Gastrocnemius medialis (tissue), 4 donors: Measurements from ENCODE around the gene LPAR3.

Experiments used
- POLR2A ChIP-seq, 2 donors: fragments of 450-650 bp; IDR thresholded peaks; one replicate each; pipeline ENCODE4 v1.6.1; 2017; ENCODE audit warnings: antibody characterized with exemption in 2 of 2, mild to moderate bottlenecking in 2 of 2, moderate library complexity in 2 of 2
- TF ChIP-seq, protein P1 (sequence below), 5 experiments: fragments of 450-650 bp in 3 of 5; fragments of 200-600 bp in 2 of 5; sonication (generic) in 2 of 5; IDR thresholded peaks in 4 of 5; conservative IDR thresholded peaks in 1 of 5; 1 replicate in 4 of 5; 2 replicates in 1 of 5; pipeline ENCODE4 v1.5.1; 2016 to 2019; ENCODE audit warnings: antibody characterized with exemption in 5 of 5, mild to moderate bottlenecking in 3 of 5, moderate library complexity in 3 of 5

- no peak for TF ChIP-seq POLR2A (IDR thresholded peaks at IDR 0.05)
- TF ChIP-seq, protein P1, sequence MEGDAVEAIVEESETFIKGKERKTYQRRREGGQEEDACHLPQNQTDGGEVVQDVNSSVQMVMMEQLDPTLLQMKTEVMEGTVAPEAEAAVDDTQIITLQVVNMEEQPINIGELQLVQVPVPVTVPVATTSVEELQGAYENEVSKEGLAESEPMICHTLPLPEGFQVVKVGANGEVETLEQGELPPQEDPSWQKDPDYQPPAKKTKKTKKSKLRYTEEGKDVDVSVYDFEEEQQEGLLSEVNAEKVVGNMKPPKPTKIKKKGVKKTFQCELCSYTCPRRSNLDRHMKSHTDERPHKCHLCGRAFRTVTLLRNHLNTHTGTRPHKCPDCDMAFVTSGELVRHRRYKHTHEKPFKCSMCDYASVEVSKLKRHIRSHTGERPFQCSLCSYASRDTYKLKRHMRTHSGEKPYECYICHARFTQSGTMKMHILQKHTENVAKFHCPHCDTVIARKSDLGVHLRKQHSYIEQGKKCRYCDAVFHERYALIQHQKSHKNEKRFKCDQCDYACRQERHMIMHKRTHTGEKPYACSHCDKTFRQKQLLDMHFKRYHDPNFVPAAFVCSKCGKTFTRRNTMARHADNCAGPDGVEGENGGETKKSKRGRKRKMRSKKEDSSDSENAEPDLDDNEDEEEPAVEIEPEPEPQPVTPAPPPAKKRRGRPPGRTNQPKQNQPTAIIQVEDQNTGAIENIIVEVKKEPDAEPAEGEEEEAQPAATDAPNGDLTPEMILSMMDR (IDR thresholded peaks at IDR 0.05 in 4 of 5, conservative IDR thresholded peaks at IDR 0.05 in 1 of 5), result no peak
Measured at GRCh38 chr1:84840346-84840745, 52.7 kb downstream of the LPAR3 start.
